Stomach (tissue), 4 donors: ENCODE data around the gene CEP295NL.

Source experiments
- EP300 ChIP-seq: sonication (generic); formaldehyde crosslinking; IDR thresholded peaks from one replicate; pipeline ENCODE4 v1.6.1; 2017; ENCODE audit warnings: antibody characterized with exemption
- POLR2A ChIP-seq, 4 donors: fragments of 450-650 bp; IDR thresholded peaks; one replicate each; pipeline ENCODE4 v1.6.1; 2016; ENCODE audit warnings: antibody characterized with exemption in 4 of 4, control low read depth in 2 of 4, mild to moderate bottlenecking in 1 of 4, moderate library complexity in 1 of 4

DNA sequence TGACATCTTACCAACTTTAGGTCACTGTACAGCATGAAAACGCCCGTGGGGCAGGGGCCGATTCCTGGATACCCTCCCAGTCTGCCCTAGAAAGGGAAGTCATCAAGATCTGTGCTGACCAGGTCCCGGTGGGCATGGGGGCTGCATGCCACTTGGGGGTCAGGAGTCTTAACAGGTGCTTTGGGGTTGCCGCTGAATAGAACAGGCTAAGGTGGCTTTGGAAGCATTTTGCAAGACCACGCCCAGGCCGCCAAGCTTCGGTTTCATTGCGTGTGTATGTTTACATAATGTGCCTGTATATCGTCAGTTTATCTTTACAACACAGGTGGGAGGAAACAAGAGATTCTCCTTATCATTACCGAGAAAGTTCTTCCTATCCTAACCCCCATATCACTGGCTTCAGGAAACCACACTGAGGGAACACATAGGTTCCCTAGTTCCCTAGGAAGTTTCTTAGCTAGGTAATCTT lies 49.0 kb downstream of the CEP295NL start:
- no peak for TF ChIP-seq EP300
- no peak for TF ChIP-seq POLR2A (IDR thresholded peaks at IDR 0.05)
